HCT116 (cell line): ENCODE measurements around the gene MAP4K4. TPM values are rescaled to one million over a fixed set of nuclear protein-coding genes. Genes with fewer than 3 reads are reported as not detected.

ENCODE experiments used
- ATAC-seq: fragments of 200-7000 bp; cut with Tn5 transposase; 2 replicates; pipeline ENCODE4 v1.9.1; 2020; ENCODE audit warnings: mild to moderate bottlenecking, moderate library complexity
- BruUV-seq: library from RNA; stranded (reverse); fragments of 400-500 nt; replicated peaks from 2 replicates; lab custom pipeline; 2021; lab: Mats Ljungman, UMichigan
- CTCF ChIA-PET: fragments of 300-600 bp; sonication (Branson Sonifier 250); formaldehyde crosslinking; loops from one replicate; lab custom pipeline; 2021; ENCODE audit warnings: antibody characterized with exemption; lab: Charles Lee
- POLR2A ChIA-PET: fragments of 300-600, 350-600 bp; sonication (Branson Sonifier 250); formaldehyde crosslinking; loops from one replicate; lab custom pipeline; 2021; ENCODE audit warnings: antibody characterized with exemption; lab: Charles Lee
- RAD21 ChIA-PET, 2 experiments: fragments of 300-600 bp; sonication (Branson Sonifier 250); formaldehyde crosslinking; loops; one replicate each; lab custom pipeline; 2023; ENCODE audit warnings: low total read pairs in 2 of 2; ENCODE audit not compliant: uncharacterized antibody in 2 of 2, unreplicated experiment in 2 of 2, low non-redundant PET in 1 of 2; lab: Charles Lee
- DNase-seq: peaks from one replicate; pipeline ENCODE4 v3.0.0-alpha.2; 2010; ENCODE audit warnings: low read depth, low spot score
- H2AFZ ChIP-seq: fragments of 200-600 bp; shearing (Covaris generic), sonication (generic); 2 replicates; pipeline ENCODE4 v1.6.1; 2017; ENCODE audit warnings: low read depth, mixed run types, mixed read lengths, antibody characterized with exemption, low read length; ENCODE audit not compliant: poor library complexity, severe bottlenecking
- H3K27ac ChIP-seq: 2 replicates; pipeline ENCODE4 v1.5.1; 2012; ENCODE audit warnings: low read depth, low read length
- H3K27me3 ChIP-seq: fragments of 200-600 bp; sonication (generic); 2 replicates; pipeline ENCODE4 v1.6.1; 2016; ENCODE audit warnings: mixed run types, low read length, mixed read lengths; ENCODE audit not compliant: insufficient read depth
- H3K36me3 ChIP-seq, 2 experiments: fragments of 200-500 bp in 1 of 2; fragments of 200-600 bp in 1 of 2; sonication (Bioruptor generic) in 1 of 2; sonication (generic) in 1 of 2; 2 replicates each; pipeline versions ENCODE4 v1.5.1 to v1.6.1; 2014 to 2016; ENCODE audit warnings: low read length in 2 of 2, inconsistent platforms in 1 of 2, mixed read lengths in 1 of 2, mixed run types in 1 of 2; ENCODE audit not compliant: insufficient read depth in 2 of 2, control insufficient read depth in 1 of 2
- H3K4me1 ChIP-seq, 2 experiments: fragments of 200-600 bp in 1 of 2; sonication (generic) in 1 of 2; 2 replicates each; pipeline versions ENCODE4 v1.5.1 to v1.6.1; 2012 to 2017; ENCODE audit warnings: low read length in 2 of 2, inconsistent platforms in 1 of 2, mild to moderate bottlenecking in 1 of 2, mixed read lengths in 1 of 2, mixed run types in 1 of 2, moderate library complexity in 1 of 2; ENCODE audit not compliant: insufficient read depth in 2 of 2, control insufficient read depth in 1 of 2
- H3K4me2 ChIP-seq: fragments of 200-600 bp; sonication (generic); 2 replicates; pipeline ENCODE4 v1.6.1; 2017; ENCODE audit warnings: mixed run types, low read length, mixed read lengths
- H3K4me3 ChIP-seq, 2 experiments: fragments of 200-600 bp in 1 of 2; sonication (generic) in 1 of 2; replicated peaks in 1 of 2; 2 replicates each; pipeline ENCODE4 v1.5.1; 2011 to 2016; ENCODE audit warnings: low read length in 2 of 2, control low read depth in 1 of 2, low read depth in 1 of 2, mild to moderate bottlenecking in 1 of 2, mixed read lengths in 1 of 2, mixed run types in 1 of 2
- H3K79me2 ChIP-seq: fragments of 200-600 bp; sonication (generic); 2 replicates; pipeline ENCODE4 v1.6.1; 2017; ENCODE audit warnings: mild to moderate bottlenecking, mixed run types, low read length, moderate library complexity, mixed read lengths; ENCODE audit not compliant: insufficient read depth
- H3K9ac ChIP-seq: fragments of 200-600 bp; sonication (generic); 2 replicates; pipeline ENCODE4 v1.6.1; 2016; ENCODE audit warnings: low read length, mixed read lengths
- H3K9me2 ChIP-seq: fragments of 200-600 bp; sonication (generic), shearing (Covaris generic); 2 replicates; pipeline ENCODE4 v1.6.1; 2017; ENCODE audit warnings: mixed run types, mild to moderate bottlenecking, moderate library complexity; ENCODE audit not compliant: insufficient read depth
- H3K9me3 ChIP-seq, 2 experiments: fragments of 200-500 bp in 1 of 2; fragments of 200-600 bp in 1 of 2; sonication (Bioruptor generic) in 1 of 2; sonication (generic) in 1 of 2; 2 replicates each; pipeline ENCODE4 v1.6.1; 2014 to 2017; ENCODE audit warnings: low read length in 2 of 2, mixed read lengths in 2 of 2, inconsistent platforms in 1 of 2, low read depth in 1 of 2, mild to moderate bottlenecking in 1 of 2, mixed run types in 1 of 2, moderate library complexity in 1 of 2; ENCODE audit not compliant: control insufficient read depth in 1 of 2, insufficient read depth in 1 of 2
- H4K20me1 ChIP-seq: fragments of 200-600 bp; sonication (generic), shearing (Covaris generic); 2 replicates; pipeline ENCODE4 v1.6.1; 2017; ENCODE audit warnings: mixed run types, mild to moderate bottlenecking, moderate library complexity; ENCODE audit not compliant: insufficient read depth
- ATF3 ChIP-seq: IDR thresholded peaks from 2 replicates; pipeline ENCODE4 v1.6.1; 2012
- CEBPB ChIP-seq: IDR thresholded peaks from 2 replicates; pipeline ENCODE4 v1.6.1; 2012; ENCODE audit warnings: low read depth
- CTCF ChIP-seq, 3 experiments: fragments of 200-600 bp in 1 of 3; sonication (generic) in 1 of 3; IDR thresholded peaks in 2 of 3; conservative IDR thresholded peaks in 1 of 3; 2 replicates each; pipeline ENCODE4 v1.5.1; 2012 to 2017; ENCODE audit warnings: low read depth in 2 of 3, low read length in 2 of 3, antibody characterized with exemption in 1 of 3, borderline replicate concordance in 1 of 3, control low read depth in 1 of 3, mild to moderate bottlenecking in 1 of 3, mixed read lengths in 1 of 3, mixed run types in 1 of 3, moderate library complexity in 1 of 3; ENCODE audit not compliant: insufficient read depth in 1 of 3
- EGR1 ChIP-seq: IDR thresholded peaks from 2 replicates; pipeline ENCODE4 v1.6.1; 2012; ENCODE audit warnings: low read depth
- FOSL1 ChIP-seq: IDR thresholded peaks from 2 replicates; pipeline ENCODE4 v1.6.1; 2012; ENCODE audit warnings: low read depth
- JUND ChIP-seq: IDR thresholded peaks from 2 replicates; pipeline ENCODE4 v1.6.1; 2012
- POLR2AphosphoS5 ChIP-seq: IDR thresholded peaks from 2 replicates; pipeline ENCODE4 v1.6.1; 2011; ENCODE audit warnings: mild to moderate bottlenecking, low read depth, low read length, moderate library complexity
- REST ChIP-seq: IDR thresholded peaks from 2 replicates; pipeline ENCODE4 v1.6.1; 2012; ENCODE audit warnings: low read depth
- SIN3A ChIP-seq: IDR thresholded peaks from 2 replicates; pipeline ENCODE4 v1.6.1; 2012; ENCODE audit warnings: low read depth
- YY1 ChIP-seq: IDR thresholded peaks from 2 replicates; pipeline ENCODE4 v1.6.1; 2011; ENCODE audit warnings: low read length, low read depth, moderate library complexity, mild to moderate bottlenecking; ENCODE audit not compliant: insufficient replicate concordance; ENCODE audit errors: extremely low read depth
- ZNF274 ChIP-seq: fragments of 200-500 bp; sonication (Bioruptor generic); IDR thresholded peaks from 2 replicates; pipeline ENCODE4 v1.6.1; 2014; ENCODE audit warnings: mild to moderate bottlenecking, low read depth, low read length, inconsistent platforms
- intact Hi-C: fragments of 100-400 bp; cut with micrococcal nuclease; formaldehyde crosslinking; loops from 2 replicates; pipeline ENCODE4 v1.10.0; 2022
- total RNA-seq: library from RNA; stranded (reverse); gene quantifications from one replicate; pipeline ENCODE4 v1.2.1, GENCODE V29; 2021; ENCODE audit not compliant: unreplicated experiment

The MAP4K4 gene
- total RNA-seq, 1 experiment from 2014 or later: 62.3 TPM

GRCh38 chr2:101803128-101803527 lies 105.6 kb downstream of the MAP4K4 start:
- POLR2A ChIA-PET: no interaction called here
- H3K4me1 ChIP-seq: peaks cover 9 to 41% of the 10 kb centered on the region in 2 experiments; a peak in 3 of 4 replicates
- no peaks in the 10 kb centered on the region for H3K36me3 ChIP-seq
- no peaks in the 10 kb centered on the region for H4K20me1 ChIP-seq
- H3K4me2 ChIP-seq: peak overlapping the region; percentile 11; the same call in 1 of the 2 replicates
- peaks cover 52% of the 10 kb centered on the region for H3K79me2 ChIP-seq
- TF ChIP-seq YY1: no peak
- no peak for TF ChIP-seq REST
- TF ChIP-seq CTCF (IDR thresholded peaks at IDR 0.05 in 2 of 3, conservative IDR thresholded peaks at IDR 0.05 in 1 of 3; ENCODE audit: borderline replicate concordance in 1 of 3, insufficient read depth in 1 of 3, low read depth in 2 of 3, low read length in 2 of 3): no peak
- TF ChIP-seq EGR1: no peak
- TF ChIP-seq CEBPB: no peak
- TF ChIP-seq ATF3: no peak
- TF ChIP-seq POLR2AphosphoS5: no peak
- no peak for TF ChIP-seq SIN3A
- no peak for TF ChIP-seq JUND
- TF ChIP-seq FOSL1: no peak
- no peak for TF ChIP-seq ZNF274
- TF ChIP-seq, all 23 proteins: peak for 0
- no peak overlapping the region for H2AFZ ChIP-seq
- H3K27ac ChIP-seq: no peak overlapping the region
- ATAC-seq: no peak
- intact Hi-C loops: no loop called here
- no peaks in the 10 kb centered on the region for H3K27me3 ChIP-seq
- ChIA-PET CTCF (no interaction called here), RAD21 (no interaction called here)
- DNase-seq: no peak
- H3K4me3 ChIP-seq: no peak overlapping the region
- H3K9ac ChIP-seq: no peak overlapping the region
- no peaks in the 10 kb centered on the region for H3K9me2 ChIP-seq
- no TSS peak for BruUV-seq
- H3K9me3 ChIP-seq: no peaks in the 10 kb centered on the region
